Liver (tissue), 3 donors: ENCODE results near the gene CDCA4.

Experiments used
- ATF3 ChIP-seq: IDR thresholded peaks from 2 replicates; pipeline ENCODE4 v1.6.1; 2016; ENCODE audit warnings: antibody characterized with exemption
- CTCF ChIP-seq: fragments of 150-350 bp; IDR thresholded peaks from 2 replicates; pipeline ENCODE4 v1.5.1; 2017; ENCODE audit warnings: improper control_type of control experiment, low read depth, low read length; ENCODE audit not compliant: missing input control
- FOXA1 ChIP-seq: IDR thresholded peaks from 2 replicates; pipeline ENCODE4 v1.6.1; 2016; ENCODE audit warnings: antibody characterized with exemption
- GABPA ChIP-seq, 2 donors: IDR thresholded peaks in 1 of 2; conservative IDR thresholded peaks in 1 of 2; 2 replicates each; pipeline ENCODE4 v1.6.1; 2016; ENCODE audit warnings: antibody characterized with exemption in 2 of 2, mild to moderate bottlenecking in 1 of 2, moderate library complexity in 1 of 2
- NR2F2 ChIP-seq: IDR thresholded peaks from 2 replicates; pipeline ENCODE4 v1.6.1; 2016; ENCODE audit warnings: antibody characterized with exemption
- RAD21 ChIP-seq, 2 donors: IDR thresholded peaks; 2 replicates each; pipeline ENCODE4 v1.6.1; 2016; ENCODE audit warnings: antibody characterized with exemption in 2 of 2, mild to moderate bottlenecking in 2 of 2
- YY1 ChIP-seq: IDR thresholded peaks from 2 replicates; pipeline ENCODE4 v1.6.1; 2016; ENCODE audit warnings: antibody characterized with exemption, mild to moderate bottlenecking
- donor health status: healthy.
- donor health status: healthy.

- TF ChIP-seq CTCF = no peak
- TF ChIP-seq ATF3 = no peak
- TF ChIP-seq FOXA1 = no peak
- TF ChIP-seq NR2F2 = no peak
- TF ChIP-seq RAD21 (IDR thresholded peaks at IDR 0.05) = no peak
- TF ChIP-seq YY1 = no peak
- TF ChIP-seq GABPA (IDR thresholded peaks at IDR 0.05 in 1 of 2, conservative IDR thresholded peaks at IDR 0.05 in 1 of 2) = no peak
Measured at GRCh38 chr14:105011312-105011990, 9.4 kb downstream of the CDCA4 start.
